GM15510 (cell line): ENCODE measurements around the gene NEURL1.

ENCODE experiments used
- POLR2A ChIP-seq: IDR thresholded peaks from 3 replicates; pipeline ENCODE4 v1.6.1; 2011; ENCODE audit warnings: borderline replicate concordance; ENCODE audit not compliant: insufficient read length; ENCODE audit errors: extremely low read depth

The NEURL1 gene

DNA sequence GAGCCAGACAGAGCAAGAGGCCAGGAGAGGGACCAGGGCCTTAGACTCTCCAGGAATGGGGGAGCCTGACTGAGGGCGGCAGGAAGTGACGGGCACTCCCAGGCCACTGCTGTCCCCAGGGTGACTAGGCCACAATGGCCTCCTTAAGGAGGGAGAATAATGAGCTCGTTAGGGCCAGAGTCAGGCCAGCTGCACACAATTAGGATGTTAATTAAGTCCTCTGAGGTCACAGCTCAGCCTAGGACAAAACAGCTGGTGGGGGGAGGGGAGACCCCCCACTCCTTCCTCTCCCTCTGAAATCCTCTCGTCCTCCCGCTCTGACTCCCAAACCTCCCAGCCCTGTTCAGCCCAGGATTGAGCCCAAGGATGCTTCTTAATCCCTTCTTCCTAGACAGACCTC lies 143.0 kb downstream of the NEURL1 start:
- TF ChIP-seq POLR2A = no peak

DNA sequence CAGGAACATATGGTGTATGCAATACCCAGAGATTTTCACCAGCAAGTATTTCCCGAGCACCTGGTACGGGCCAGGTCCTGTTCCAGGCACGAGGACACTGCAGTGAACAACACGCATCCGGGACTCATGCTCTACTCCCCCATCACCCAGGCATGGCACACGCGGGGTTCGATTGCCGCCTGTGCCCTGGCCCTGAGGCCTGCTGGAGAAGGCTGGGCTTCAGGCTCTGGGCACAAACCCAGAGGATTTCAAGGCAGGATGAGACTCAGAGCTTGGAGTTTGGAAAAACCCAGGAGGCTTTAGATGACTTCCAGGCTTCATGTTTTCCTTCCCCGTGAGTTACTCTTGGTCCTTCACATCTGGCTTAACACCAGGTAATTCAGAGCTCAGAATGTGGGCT lies 143.5 kb downstream of the NEURL1 start:
- TF ChIP-seq POLR2A = no peak

DNA sequence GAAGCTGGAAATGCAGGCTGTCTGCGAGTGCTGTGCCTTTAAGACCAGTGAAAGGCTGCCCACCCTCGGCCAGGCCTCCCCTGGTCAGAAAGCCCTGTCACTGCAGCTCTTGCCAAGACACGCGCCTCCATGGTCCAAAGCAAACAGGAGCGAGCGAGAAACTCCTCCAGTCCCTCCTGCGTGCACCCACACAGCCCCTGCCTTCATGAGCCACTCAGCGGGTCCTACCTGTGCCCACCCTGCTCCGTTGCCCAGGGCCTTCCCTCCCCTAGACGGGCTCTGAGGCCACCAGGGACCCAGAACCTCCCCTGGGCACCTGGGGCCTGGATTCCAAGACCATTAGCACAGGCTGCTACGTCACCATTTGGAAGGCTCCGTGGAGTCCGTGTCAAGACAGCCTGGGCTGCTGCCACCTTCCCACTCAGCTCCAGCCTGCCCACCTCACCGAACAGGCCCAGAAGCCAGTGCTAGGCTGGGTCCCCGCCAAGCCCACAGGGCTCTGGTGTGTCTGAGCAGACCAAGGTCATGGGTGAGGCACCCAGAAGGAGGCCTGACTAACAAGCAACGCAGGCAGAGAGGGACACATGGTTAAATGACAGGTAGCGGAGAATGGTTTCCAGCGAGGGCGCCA lies 144.5 kb downstream of the NEURL1 start:
- no peak for TF ChIP-seq POLR2A

DNA sequence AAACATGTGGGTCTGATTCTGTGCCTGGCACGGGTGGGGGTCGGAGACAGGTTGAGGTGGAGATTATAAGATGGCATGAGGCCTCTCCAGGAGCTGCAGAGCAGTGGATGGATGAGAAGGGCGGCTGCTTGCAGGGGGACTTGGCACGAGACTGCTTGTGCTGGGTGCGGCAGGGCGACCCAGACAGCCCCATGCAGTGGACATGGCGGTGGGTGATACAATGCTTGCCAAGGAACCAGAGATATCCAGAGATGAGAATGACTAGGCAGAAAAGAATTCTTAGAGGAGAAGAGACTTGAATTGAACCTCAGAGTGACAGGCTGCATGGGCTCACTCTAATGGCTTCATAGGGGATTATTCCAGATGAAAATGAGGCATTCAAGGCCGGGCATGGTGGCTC lies 145.4 kb downstream of the NEURL1 start:
- TF ChIP-seq POLR2A = no peak

DNA sequence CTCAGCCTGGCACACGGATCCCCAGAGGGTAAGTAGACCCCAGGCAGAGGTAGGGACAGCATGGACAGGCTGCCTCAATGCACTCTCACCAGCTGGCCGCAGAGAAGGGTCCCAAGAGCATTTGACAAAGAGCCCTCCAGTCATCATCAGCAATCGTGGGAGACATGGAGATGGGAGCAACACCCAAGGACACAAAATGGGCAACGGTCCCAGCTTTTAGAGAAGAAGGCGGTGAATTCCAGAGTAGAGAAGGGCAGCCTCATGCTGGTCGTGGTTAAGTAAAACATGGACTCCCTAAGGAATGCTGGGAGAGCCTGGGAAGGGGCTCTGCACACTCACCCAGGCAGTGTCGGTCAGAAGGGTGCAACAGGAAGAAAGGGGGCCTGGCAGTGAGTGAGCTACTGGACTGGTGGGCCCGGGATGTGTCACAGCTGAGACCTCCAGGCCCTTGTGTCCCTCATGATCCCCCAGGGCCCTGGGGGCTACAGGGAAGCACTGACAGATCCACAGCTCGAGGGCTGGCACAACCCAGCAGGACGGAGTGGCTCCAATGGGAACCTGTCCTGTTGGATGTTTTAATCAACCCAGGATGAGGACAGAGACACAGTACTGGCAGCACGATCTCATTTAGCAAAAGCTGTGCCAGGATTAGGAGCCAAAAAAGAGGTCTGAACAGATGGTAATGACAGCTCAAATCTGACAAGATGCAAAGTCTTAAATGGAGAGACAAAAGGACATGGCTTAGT lies 147.1 kb downstream of the NEURL1 start:
- no peak for TF ChIP-seq POLR2A

DNA sequence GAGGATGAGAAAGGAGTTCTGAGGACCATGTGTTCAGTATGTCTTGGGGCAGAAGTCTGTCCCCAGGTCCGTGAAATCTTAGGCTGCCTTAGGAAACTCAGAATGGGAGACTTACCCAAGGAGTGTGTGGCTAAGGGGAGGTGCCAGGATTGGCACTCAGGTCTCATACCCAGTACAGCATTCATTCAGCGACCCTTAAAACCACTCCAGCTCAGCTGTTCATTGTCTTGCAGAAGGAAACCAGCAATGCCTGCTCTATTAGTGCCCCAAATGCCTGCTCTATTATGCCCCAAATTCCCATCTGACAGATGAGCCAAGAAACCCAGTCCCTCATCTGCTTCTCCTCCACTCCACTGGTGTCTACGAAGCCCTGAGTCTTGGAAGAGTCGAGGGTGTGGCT lies 147.8 kb downstream of the NEURL1 start:
- TF ChIP-seq POLR2A = no peak
